WERI-Rb-1 (cell line): ENCODE measurements around the gene PDCL2.

ENCODE experiments used
- DNase-seq: peaks from one replicate; pipeline ENCODE4 v3.0.0-alpha.2; 2020
- H3K27ac ChIP-seq: fragments of 250-450 bp; sonication (Bioruptor Pico); 2 replicates; pipeline ENCODE4 v1.5.1; 2020; ENCODE audit warnings: mild to moderate bottlenecking, moderate library complexity
- H3K27me3 ChIP-seq: fragments of 250-450 bp; sonication (Bioruptor Pico); 2 replicates; pipeline ENCODE4 v1.5.1; 2021; ENCODE audit warnings: mild to moderate bottlenecking, low read depth, moderate library complexity; ENCODE audit not compliant: insufficient read depth, severe bottlenecking
- H3K36me3 ChIP-seq: fragments of 250-450 bp; sonication (Bioruptor Pico); 2 replicates; pipeline ENCODE4 v1.5.1; 2020; ENCODE audit warnings: mild to moderate bottlenecking, moderate library complexity
- H3K4me3 ChIP-seq: 2 replicates; pipeline ENCODE4 v1.5.1; 2011; ENCODE audit warnings: low read depth, mild to moderate bottlenecking, control low read depth, low read length
- H3K9me3 ChIP-seq: fragments of 250-450 bp; sonication (Bioruptor Pico); 2 replicates; pipeline ENCODE4 v1.5.1; 2021; ENCODE audit warnings: mild to moderate bottlenecking, moderate library complexity; ENCODE audit not compliant: severe bottlenecking
- TF ChIP-seq, protein P1 (sequence below): IDR thresholded peaks from 2 replicates; pipeline ENCODE4 v1.5.1; 2011; ENCODE audit warnings: low read depth, mild to moderate bottlenecking, control low read depth, inconsistent platforms, low read length

Gene PDCL2

DNA sequence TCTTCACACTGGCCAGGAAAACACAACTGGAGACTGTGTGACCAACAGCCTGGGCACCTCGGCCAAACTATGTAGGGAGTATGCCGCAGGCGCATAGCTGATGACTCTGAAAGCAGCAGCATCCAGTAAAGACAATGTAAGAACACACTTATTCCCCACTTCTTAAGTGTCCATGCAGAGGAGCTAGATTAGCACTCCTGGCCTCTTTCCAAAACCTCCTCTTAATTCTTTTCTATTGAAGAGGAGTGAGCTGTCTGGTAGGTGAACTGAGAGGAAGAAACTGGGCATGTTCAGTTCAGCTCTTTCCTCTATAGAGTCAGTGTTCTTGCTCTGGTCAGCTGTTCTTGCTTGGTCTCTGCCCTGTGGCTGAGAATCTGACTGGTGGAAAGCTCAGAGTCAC is 23.0 kb upstream of the PDCL2 start:
- H3K27me3 ChIP-seq = no peaks in the 10 kb centered on the region
- H3K27ac ChIP-seq = no peak overlapping the region
- H3K4me3 ChIP-seq = no peak overlapping the region
- no peaks in the 10 kb centered on the region for H3K9me3 ChIP-seq
- TF ChIP-seq, protein P1, sequence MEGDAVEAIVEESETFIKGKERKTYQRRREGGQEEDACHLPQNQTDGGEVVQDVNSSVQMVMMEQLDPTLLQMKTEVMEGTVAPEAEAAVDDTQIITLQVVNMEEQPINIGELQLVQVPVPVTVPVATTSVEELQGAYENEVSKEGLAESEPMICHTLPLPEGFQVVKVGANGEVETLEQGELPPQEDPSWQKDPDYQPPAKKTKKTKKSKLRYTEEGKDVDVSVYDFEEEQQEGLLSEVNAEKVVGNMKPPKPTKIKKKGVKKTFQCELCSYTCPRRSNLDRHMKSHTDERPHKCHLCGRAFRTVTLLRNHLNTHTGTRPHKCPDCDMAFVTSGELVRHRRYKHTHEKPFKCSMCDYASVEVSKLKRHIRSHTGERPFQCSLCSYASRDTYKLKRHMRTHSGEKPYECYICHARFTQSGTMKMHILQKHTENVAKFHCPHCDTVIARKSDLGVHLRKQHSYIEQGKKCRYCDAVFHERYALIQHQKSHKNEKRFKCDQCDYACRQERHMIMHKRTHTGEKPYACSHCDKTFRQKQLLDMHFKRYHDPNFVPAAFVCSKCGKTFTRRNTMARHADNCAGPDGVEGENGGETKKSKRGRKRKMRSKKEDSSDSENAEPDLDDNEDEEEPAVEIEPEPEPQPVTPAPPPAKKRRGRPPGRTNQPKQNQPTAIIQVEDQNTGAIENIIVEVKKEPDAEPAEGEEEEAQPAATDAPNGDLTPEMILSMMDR = no peak
- DNase-seq = no peak
- H3K36me3 ChIP-seq = no peaks in the 10 kb centered on the region

DNA sequence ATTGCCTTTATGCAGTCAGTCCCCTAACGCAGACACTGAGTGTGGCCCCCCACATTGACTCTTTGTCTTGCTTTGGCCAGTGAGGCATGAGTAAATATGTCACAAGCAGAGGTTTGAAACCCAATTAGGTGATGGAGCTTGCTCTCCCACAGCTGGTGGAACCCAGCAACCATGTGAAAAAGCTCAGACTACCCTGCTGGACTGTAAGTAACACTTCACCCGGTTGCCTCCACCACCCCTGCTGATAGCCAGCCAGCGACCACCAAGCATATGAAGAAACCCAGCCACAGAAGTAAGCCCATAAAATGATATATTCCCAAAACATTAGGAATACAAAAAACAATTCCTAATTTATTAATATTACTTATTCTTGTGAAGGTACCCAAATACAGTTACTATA is 21.6 kb upstream of the PDCL2 start:
- no peak overlapping the region for H3K27ac ChIP-seq
- TF ChIP-seq, protein P1 = no peak
- DNase-seq = no peak
- no peak overlapping the region for H3K4me3 ChIP-seq
- H3K36me3 ChIP-seq = no peaks in the 10 kb centered on the region
- H3K27me3 ChIP-seq = no peaks in the 10 kb centered on the region
- no peaks in the 10 kb centered on the region for H3K9me3 ChIP-seq

DNA sequence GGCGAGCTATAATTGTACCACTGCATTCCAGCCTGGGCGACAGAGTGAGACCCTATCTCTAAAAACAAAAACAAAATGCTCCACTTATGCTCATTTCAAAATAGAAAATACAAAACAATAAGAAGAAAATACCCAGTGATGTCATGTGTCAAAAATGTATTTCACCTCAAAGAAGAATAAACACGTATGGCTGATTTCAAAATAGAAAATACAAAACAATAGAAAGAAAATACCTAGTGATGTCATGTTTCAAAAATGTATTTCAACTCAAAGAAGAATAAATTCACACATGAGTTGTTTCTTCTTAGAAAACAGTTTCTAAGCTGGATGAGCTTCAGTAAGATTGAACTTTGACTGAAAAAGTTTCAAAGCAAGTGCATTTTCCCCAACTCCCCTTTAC is 20.3 kb upstream of the PDCL2 start:
- no peak for DNase-seq
- H3K4me3 ChIP-seq = no peak overlapping the region
- H3K9me3 ChIP-seq = no peaks in the 10 kb centered on the region
- H3K27me3 ChIP-seq = no peaks in the 10 kb centered on the region
- H3K27ac ChIP-seq = no peak overlapping the region
- H3K36me3 ChIP-seq = no peaks in the 10 kb centered on the region
- TF ChIP-seq, protein P1 = no peak

DNA sequence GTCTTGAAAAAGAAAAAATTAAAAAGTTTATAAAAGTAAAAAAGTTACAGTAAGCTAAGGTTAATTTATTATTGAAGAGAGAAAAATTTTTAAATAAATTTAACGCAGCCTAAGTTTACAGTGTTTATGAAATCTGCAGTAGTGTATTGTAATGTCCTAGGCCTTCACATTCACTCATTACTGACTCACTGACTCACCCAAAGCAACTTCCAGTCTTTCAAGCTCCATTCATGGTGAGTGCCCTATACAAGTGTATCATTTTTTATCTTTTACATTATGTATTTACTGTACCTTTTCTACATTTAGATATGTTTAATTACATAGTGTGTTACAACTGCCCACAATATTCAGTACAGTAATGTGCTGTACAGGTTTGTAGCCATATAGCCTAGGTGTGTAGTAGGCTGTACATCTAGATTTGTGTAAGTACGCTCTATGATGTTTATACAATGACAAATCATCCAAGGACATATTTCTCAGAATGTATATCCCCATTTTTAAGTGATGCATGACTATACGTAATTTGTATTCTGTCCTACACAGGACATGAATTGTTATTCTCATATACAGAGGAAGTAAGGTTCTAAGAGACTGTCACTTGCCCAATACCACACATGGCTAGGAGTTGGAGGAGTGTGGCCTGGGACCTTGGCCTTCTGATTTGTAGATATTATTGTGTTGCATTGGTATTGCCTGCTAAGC is 19.5 kb upstream of the PDCL2 start:
- Histone ChIP-seq H3K36me3 (no peaks in the 10 kb centered on the region), H3K27ac (no peak overlapping the region), H3K27me3 (no peaks in the 10 kb centered on the region), H3K9me3 (no peaks in the 10 kb centered on the region), H3K4me3 (no peak overlapping the region)
- TF ChIP-seq, protein P1 = no peak
- no peak for DNase-seq

DNA sequence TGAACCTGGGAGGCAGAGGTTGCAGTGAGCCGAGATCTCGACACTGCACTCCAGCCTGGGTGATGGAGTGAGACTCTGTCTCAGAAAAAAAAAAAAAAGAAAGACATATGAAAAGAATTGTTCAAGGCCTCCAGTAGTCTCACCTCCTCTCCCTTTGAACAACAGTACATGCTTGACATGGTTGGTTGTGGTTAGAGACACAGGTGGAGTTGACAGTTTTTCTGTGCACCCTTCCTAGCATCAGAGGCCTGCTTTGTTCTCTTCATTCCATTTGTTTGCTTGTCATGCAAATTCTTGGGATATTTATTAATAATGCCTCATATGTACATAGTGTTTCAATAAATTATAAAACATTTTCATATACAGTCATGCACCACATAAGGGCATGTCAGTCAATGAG is 18.3 kb upstream of the PDCL2 start:
- H3K36me3 ChIP-seq = no peaks in the 10 kb centered on the region
- no peaks in the 10 kb centered on the region for H3K27me3 ChIP-seq
- no peak overlapping the region for H3K4me3 ChIP-seq
- no peaks in the 10 kb centered on the region for H3K9me3 ChIP-seq
- no peak for DNase-seq
- H3K27ac ChIP-seq = no peak overlapping the region
- TF ChIP-seq, protein P1 = no peak

DNA sequence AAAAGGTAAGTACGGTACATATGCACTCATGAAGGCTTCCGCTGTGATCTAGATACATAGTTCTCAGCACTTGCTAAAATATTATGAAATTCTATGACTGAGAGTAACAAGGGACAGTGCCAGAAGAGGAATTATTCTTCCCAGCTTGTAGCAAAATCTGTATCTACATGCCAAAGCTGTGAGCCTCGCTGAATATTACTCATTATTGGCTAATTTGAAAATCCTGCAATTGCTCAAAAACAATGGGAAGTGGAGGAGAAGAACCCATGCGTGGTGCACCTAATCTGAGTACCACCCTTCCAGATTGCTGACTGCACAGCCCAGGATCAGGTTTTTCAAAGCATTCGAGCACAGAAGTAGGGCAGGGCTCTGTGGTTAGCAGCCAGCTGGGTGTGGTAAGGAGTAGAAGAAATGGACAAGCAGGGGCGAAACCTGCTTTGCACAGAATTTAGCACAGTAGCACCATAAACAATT is 17.4 kb upstream of the PDCL2 start:
- TF ChIP-seq, protein P1 = no peak
- H3K4me3 ChIP-seq = no peak overlapping the region
- no peak overlapping the region for H3K27ac ChIP-seq
- H3K36me3 ChIP-seq = no peaks in the 10 kb centered on the region
- DNase-seq = no peak
- no peaks in the 10 kb centered on the region for H3K27me3 ChIP-seq
- H3K9me3 ChIP-seq = no peaks in the 10 kb centered on the region
